Bladder microvascular endothelial cell (primary cell): ENCODE measurements around the gene KRTAP2-3. TPM values are rescaled to one million over a fixed set of nuclear protein-coding genes. Genes with fewer than 3 reads are reported as not detected.

Source experiments
- total RNA-seq: library from RNA; depleted of rRNA; stranded (reverse); fragments of >200 nt; gene quantifications from 2 replicates; pipeline ENCODE4 v1.2.3, GENCODE V29; 2014

Gene KRTAP2-3
- not detected in 2 replicates for total RNA-seq

GRCh38 chr17:41060052-41060604, at the start of gene KRTAP2-3:
KRTAP2-3 (minus strand) TSS chr17:41060114; CDS start chr17:41060050, 64 bp downstream.

DNA sequence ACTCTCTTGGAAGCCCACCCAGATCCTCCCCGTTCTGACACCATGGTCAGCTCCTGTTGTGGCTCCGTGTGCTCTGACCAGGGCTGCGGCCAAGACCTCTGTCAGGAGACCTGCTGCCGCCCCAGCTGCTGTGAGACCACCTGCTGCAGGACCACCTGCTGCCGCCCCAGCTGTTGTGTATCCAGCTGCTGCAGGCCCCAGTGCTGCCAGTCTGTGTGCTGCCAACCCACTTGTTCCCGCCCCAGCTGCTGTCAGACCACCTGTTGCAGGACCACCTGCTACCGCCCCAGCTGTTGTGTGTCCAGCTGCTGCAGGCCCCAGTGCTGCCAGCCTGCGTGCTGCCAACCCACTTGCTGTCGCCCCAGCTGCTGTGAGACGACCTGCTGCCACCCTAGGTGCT, 45.4 kb upstream of the KRTAP2-3 start, which contains the start of gene KRTAP4-9:
Gene KRTAP4-9, plus strand, starts transcription at position 43 of the 400 bp plus-strand sequence. Its CDS starts 0 bp downstream, at position 43.

DNA sequence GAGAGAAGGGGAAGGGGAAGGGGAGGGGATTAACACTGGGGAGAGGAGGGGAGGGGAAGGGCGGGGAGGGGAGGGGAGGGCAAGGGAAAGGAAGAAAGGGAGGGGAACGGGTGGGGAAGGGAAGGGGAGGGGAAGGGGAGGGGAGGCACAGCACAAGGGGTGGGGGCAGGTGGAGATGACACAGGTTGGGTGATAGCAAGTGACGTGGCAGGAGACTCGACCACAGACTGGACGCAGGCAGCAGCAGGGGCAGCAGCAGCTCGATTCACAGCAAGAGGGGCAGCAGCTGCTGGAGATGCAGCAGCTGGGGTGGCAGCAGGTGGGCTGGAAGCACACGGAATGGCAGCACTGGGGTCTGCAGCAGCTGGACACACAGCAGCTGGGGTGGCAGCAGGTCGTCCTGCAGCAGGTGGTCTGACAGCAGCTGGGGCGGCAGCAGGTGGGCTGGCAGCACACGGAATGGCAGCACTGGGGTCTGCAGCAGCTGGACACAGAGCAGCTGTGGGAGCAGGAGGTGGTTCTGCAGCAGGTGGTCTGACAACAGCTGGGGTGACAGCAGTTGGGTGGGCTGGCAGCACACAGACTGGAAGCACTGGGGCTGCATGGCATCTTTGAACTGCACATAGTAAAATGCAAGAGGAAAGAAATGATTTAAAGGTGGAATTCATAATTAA, 41.8 kb upstream of the KRTAP2-3 start, which contains the start of gene KRTAP4-16:
Gene KRTAP4-16, minus strand, starts transcription at position 624 of the 674 bp plus-strand sequence. Its CDS starts 0 bp downstream, at position 624.

GRCh38 chr17:41098042-41098441, 38.1 kb upstream of the KRTAP2-3 start, which contains the start of gene KRTAP4-8:
KRTAP4-8 (minus strand) TSS chr17:41098142; CDS start chr17:41098084, 58 bp downstream.

DNA sequence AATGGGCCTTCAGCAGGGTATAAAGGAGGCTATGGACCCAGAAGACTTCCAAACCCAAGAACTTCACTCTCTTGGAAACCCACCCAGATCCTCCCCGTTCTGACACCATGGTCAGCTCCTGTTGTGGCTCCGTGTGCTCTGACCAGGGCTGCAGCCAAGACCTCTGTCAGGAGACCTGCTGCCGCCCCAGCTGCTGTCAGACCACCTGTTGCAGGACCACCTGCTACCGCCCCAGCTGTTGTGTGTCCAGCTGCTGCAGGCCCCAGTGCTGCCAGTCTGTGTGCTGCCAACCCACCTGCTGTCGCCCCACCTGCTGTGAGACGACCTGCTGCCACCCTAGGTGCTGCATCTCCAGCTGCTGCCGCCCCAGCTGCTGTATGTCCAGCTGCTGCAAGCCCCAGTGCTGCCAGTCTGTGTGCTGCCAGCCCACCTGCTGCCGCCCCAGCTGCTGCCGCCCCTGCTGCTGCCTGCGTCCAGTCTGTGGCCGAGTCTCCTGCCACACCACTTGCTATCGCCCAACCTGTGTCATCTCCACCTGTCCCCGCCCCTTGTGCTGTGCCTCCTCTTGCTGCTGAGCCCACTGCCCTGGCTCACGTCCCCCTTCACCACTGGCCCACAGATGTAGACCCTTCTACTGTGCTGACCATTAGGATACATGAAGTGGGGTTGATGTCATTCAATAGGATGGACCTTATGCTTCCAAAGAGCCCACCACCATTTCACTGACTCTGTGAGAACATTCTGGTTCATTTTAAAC, 24.4 kb upstream of the KRTAP2-3 start, which contains the start of gene KRTAP4-7:
Gene KRTAP4-7, plus strand, starts transcription at position 51 of the 757 bp plus-strand sequence. Its CDS starts 57 bp downstream, at position 108.

DNA sequence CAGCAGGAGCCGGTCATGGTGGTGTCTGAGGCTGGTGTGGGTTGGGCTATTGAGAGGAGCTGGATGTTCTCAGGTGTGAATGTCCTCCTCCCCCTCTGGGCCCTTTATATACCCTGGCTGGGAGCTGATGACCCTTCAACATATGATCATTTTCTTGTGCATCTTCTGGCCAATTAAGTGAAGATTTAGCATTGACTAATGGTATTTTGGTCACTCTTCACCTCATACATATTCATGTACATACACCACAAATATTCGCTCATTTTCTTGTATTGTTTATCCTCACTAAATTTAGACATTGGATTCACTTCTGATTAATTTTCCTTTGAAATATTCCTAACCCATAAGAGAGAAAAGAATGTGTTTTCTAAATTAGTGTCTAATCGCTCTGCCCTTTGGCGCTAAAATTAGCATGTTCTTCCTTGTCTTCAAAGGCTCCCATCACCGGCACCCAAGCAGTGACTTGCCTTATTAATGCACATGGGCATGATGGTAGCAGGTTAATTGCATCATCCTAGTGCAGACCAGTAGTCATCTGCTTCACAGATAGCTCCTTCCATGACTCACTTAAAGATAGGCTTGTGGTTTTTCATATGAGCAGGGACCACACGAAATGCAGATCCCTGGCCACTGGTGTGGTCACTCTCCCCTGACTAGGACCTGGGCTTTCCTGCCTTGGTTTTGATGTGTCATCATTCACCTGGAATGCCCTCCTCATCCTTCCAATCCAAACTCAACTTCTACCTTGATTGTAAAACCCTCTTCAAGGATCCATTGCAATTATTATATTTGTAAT, 6.1 kb upstream of the KRTAP2-3 start, which contains the start of gene KRTAP2-4:
Gene KRTAP2-4, minus strand, starts transcription at position 51 of the 796 bp plus-strand sequence. Its CDS starts 34 bp downstream, at position 17.

DNA sequence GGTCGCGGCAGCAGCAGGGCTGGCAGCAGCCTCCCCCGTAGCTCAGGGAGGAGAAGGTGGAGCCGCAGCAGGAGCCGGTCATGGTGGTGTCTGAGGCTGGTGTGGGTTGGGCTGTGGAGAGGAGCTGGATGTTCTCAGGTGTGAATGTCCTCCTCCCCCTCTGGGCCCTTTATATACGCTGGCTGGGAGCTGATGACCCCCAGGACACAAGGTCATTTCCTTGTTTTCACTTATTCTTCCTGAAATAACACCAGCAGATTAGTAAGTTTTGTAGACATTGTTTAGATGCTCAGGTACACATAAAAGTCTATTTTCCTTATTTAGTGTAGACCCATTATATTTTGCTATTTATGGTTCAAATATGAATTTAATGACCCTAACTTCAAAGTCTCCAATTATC, 4.8 kb downstream of the KRTAP2-3 start, which contains the start of gene KRTAP2-2:
Gene KRTAP2-2, minus strand, starts transcription at position 101 of the 400 bp plus-strand sequence. Its CDS starts 19 bp downstream, at position 82.

GRCh38 chr17:41046735-41047465, 13.0 kb downstream of the KRTAP2-3 start, which contains the start of gene KRTAP2-1:
KRTAP2-1 (minus strand) TSS chr17:41047316; CDS start chr17:41047267, 49 bp downstream.

DNA sequence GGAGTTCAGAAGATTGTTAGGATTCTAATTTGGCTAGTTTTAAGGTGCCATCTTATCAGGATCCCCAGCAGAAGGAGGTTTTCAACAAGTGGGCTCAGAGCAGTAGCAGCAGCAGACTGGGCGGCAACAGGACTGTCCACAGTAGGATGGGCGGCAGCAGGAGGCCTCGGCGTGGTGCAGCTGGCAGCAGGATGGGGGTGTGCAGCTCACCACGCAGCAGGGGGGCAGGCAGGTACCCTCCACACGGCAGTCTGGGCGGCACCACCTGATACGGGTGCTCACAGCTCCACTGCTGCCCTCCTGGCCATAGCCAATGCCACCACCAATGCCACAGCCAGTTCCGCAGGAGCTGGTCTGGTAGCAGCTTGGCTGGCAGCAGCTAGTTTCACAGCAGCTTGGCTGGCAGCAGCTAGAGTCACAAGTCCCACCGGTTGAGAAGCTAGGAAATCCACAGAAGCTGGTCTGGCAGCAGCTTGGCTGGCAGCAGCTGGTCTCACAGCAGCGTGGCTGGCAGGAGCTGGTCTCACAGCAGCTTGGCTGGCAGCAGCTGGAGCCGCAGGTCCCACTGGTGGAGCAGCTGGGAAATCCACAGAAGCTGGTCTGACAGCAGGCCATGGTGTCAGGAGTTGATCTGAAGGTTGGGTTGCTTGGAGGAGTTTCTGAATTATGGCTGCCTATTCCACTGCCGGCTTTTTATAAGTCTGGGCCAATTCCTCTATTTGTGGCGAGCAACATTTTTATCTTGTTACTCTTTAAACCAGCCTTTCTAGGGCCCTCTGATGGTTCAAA, 18.9 kb downstream of the KRTAP2-3 start, which contains the start of gene KRTAP1-1:
Gene KRTAP1-1, minus strand, starts transcription at position 668 of the 789 bp plus-strand sequence. Its CDS starts 53 bp downstream, at position 615.

DNA sequence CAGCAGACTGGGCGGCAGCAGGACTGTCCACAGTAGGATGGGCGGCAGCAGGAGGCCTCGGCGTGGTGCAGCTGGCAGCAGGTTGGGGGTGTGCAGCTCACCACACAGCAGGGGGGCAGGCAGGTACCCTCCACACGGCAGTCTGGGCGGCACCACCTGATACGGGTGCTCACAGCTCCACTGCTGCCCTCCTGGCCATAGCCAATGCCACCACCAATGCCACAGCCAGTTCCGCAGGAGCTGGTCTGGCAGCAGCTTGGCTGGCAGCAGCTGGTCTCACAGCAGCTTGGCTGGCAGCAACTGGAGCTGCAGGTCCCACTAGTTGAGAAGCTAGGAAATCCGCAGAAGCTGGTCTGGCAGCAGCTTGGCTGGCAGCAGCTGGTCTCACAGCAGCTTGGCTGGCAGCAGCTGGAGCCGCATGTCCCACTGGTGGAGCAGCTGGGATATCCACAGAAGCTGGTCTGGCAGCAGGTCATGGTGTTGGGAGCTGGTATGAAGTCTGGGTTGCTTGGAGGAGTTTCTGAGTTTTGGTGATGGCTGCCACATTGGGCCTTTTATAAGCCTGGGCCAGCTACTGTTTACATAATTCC, 25.5 kb downstream of the KRTAP2-3 start, which contains the start of gene KRTAP1-3:
Gene KRTAP1-3, minus strand, starts transcription at position 529 of the 590 bp plus-strand sequence. Its CDS starts 53 bp downstream, at position 476.

DNA sequence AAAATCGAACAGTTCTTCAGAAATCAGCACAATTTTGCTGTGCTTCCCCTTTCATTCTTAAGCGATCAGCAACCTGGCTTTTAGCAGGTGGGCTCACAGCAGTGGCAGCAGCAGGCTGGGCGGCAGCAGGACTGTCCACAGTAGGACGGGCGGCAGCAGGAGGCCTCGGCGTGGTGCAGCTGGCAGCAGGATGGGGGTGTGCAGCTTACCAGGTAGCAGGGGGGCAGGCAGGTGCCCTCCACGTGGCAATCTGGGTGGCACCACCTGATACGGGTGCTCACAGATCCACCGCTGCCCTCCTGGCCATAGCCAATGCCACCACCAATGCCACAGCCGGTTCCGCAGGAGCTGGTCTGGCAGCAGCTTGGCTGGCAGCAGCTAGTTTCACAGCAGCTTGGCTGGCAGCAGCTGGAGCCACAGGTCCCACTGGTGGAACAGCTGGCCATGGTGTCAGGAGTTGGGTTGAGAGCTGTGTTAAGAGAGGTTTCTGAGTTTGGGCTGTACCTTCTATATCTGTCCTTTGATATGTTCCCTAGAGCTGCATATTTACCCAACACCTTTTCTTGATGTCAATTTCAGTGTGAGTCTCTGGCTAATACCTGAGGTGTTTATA, 30.2 kb downstream of the KRTAP2-3 start, which contains the start of gene KRTAP1-4:
Gene KRTAP1-4, minus strand, starts transcription at position 563 of the 613 bp plus-strand sequence. Its CDS starts 117 bp downstream, at position 446.

DNA sequence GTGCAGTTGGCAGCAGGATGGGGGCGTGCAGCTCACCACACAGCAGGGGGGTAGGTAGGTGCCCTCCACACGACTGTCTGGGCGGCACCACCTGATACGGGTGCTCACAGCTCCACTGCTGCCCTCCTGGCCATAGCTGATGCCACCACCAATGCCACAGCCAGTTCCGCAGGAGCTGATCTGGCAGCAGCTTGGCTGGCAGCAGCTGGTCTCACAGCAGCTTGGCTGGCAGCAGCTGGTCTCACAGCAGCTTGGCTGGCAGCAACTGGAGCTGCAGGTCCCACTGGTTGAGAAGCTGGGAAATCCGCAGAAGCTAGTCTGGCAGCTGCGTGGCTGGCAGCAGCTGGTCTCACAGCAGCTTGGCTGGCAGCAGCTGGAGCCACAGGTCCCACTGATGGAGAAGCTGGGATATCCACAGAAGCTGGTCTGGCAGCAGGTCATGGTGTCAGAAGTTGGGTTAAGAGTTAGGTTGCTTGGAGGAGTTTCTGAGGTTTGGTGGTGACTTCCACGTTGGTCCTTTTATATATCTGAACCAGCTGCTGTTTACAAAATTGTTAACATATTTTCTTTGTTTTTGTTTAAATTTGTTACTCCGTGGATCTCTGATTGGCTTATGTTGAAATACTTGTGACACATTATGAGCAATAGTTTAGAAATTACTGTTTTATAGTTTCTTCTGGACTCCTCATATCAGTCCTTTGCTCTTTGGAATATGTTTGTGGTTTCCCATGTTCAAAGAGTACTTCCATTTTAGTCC, 33.0 kb downstream of the KRTAP2-3 start, which contains the start of gene KRTAP1-5:
Gene KRTAP1-5, minus strand, starts transcription at position 494 of the 757 bp plus-strand sequence. Its CDS starts 53 bp downstream, at position 441.

Other genes with a start within 250 kb of the KRTAP2-3 start
- gene KRT10, start 237.5 kb downstream of the KRTAP2-3 start, total RNA-seq = 3.0 and 4.9 TPM in 2 replicates
- gene KRT12, start 192.9 kb downstream of the KRTAP2-3 start, total RNA-seq = not detected in 2 replicates
- not detected in 2 replicates for gene KRT20, start 174.9 kb downstream of the KRTAP2-3 start, total RNA-seq
- 1.1 TPM in 1 of 2 replicates, not detected in the other for gene KRT23, start 122.5 kb downstream of the KRTAP2-3 start, total RNA-seq
- not detected in 2 replicates for gene KRT39, start 93.2 kb downstream of the KRTAP2-3 start, total RNA-seq
- not detected in 2 replicates for gene KRT40, start 75.8 kb downstream of the KRTAP2-3 start, total RNA-seq
- gene KRTAP3-3, start 66.0 kb downstream of the KRTAP2-3 start, total RNA-seq = not detected in 2 replicates
- 0.16 TPM in 1 of 2 replicates, not detected in the other for gene KRTAP3-2, start 60.2 kb downstream of the KRTAP2-3 start, total RNA-seq
- not detected in 2 replicates for gene KRTAP3-1, start 51.0 kb downstream of the KRTAP2-3 start, total RNA-seq
- not detected in 2 replicates for gene KRTAP1-5, start 32.9 kb downstream of the KRTAP2-3 start, total RNA-seq
- gene KRTAP1-4, start 29.9 kb downstream of the KRTAP2-3 start, total RNA-seq = not detected in 2 replicates
- gene KRTAP1-3, start 25.2 kb downstream of the KRTAP2-3 start, total RNA-seq = not detected in 2 replicates
- not detected in 2 replicates for gene KRTAP1-1, start 18.7 kb downstream of the KRTAP2-3 start, total RNA-seq
- gene KRTAP2-1, start 12.8 kb downstream of the KRTAP2-3 start, total RNA-seq = not detected in 2 replicates
- not detected in 2 replicates for gene KRTAP2-2, start 4.9 kb downstream of the KRTAP2-3 start, total RNA-seq
- gene KRTAP2-4, start 5.8 kb upstream of the KRTAP2-3 start, total RNA-seq = not detected in 2 replicates
- not detected in 2 replicates for gene KRTAP4-7, start 24.0 kb upstream of the KRTAP2-3 start, total RNA-seq
- gene KRTAP4-8, start 38.0 kb upstream of the KRTAP2-3 start, total RNA-seq = not detected in 2 replicates
- not detected in 2 replicates for gene KRTAP4-16, start 42.1 kb upstream of the KRTAP2-3 start, total RNA-seq
- gene KRTAP4-9, start 45.3 kb upstream of the KRTAP2-3 start, total RNA-seq = not detected in 2 replicates
- gene KRTAP4-11, start 58.3 kb upstream of the KRTAP2-3 start, total RNA-seq = not detected in 2 replicates
- gene KRTAP4-12, start 64.1 kb upstream of the KRTAP2-3 start, total RNA-seq = not detected in 2 replicates
- gene KRTAP4-6, start 80.4 kb upstream of the KRTAP2-3 start, total RNA-seq = not detected in 2 replicates
- gene KRTAP4-5, start 89.7 kb upstream of the KRTAP2-3 start, total RNA-seq = not detected in 2 replicates
- gene KRTAP4-4, start 100.6 kb upstream of the KRTAP2-3 start, total RNA-seq = not detected in 2 replicates
- not detected in 2 replicates for gene KRTAP4-3, start 108.1 kb upstream of the KRTAP2-3 start, total RNA-seq
- not detected in 2 replicates for gene KRTAP4-2, start 118.1 kb upstream of the KRTAP2-3 start, total RNA-seq
- not detected in 2 replicates for gene KRTAP4-1, start 124.8 kb upstream of the KRTAP2-3 start, total RNA-seq
- not detected in 2 replicates for gene KRTAP9-1, start 129.8 kb upstream of the KRTAP2-3 start, total RNA-seq
- not detected in 2 replicates for gene KRTAP9-2, start 166.5 kb upstream of the KRTAP2-3 start, total RNA-seq
- not detected in 2 replicates for gene KRTAP9-3, start 172.3 kb upstream of the KRTAP2-3 start, total RNA-seq
- gene KRTAP9-8, start 177.9 kb upstream of the KRTAP2-3 start, total RNA-seq = not detected in 2 replicates
- not detected in 2 replicates for gene KRTAP9-4, start 189.6 kb upstream of the KRTAP2-3 start, total RNA-seq
- gene KRTAP9-9, start 195.3 kb upstream of the KRTAP2-3 start, total RNA-seq = not detected in 2 replicates
- gene KRTAP9-6, start 205.3 kb upstream of the KRTAP2-3 start, total RNA-seq = not detected in 2 replicates
- gene KRTAP9-7, start 215.6 kb upstream of the KRTAP2-3 start, total RNA-seq = not detected in 2 replicates
- not detected in 2 replicates for gene KRTAP29-1, start 242.7 kb upstream of the KRTAP2-3 start, total RNA-seq
- not detected in 2 replicates for gene KRTAP16-1, start 249.2 kb upstream of the KRTAP2-3 start, total RNA-seq